K562 (cell line): Measurements from ENCODE around the gene SLC35D2. TPM values are rescaled to one million over a fixed set of nuclear protein-coding genes. Genes with fewer than 3 reads are reported as not detected.
A peak's percentile ranks its signal among the peaks of the same experiment; 100 is the strongest.

Experiments used
- ATAC-seq: fragments of 200-7000 bp; cut with Tn5 transposase; 3 replicates; pipeline ENCODE4 v1.9.1; 2020; ENCODE audit warnings: moderate library complexity
- BruUV-seq: library from RNA; stranded (reverse); fragments of 400-500 nt; replicated peaks from 2 replicates; lab custom pipeline; 2021; lab: Mats Ljungman, UMichigan
- CTCF ChIA-PET: fragments of 300-600 bp; formaldehyde crosslinking; extraction: SDS; loops from one replicate; lab custom pipeline; 2021; ENCODE audit warnings: low intra/inter-chr PET ratio; lab: Yijun Ruan, JAX
- POLR2A ChIA-PET: fragments of 300-600, 350-650 bp; sonication (Branson Sonifier 250); formaldehyde crosslinking; extraction: SDS; loops from one replicate; lab custom pipeline; 2021; ENCODE audit warnings: antibody characterized with exemption, inconsistent platforms; lab: Yijun Ruan, JAX
- DNase-seq, 4 experiments: peaks; one replicate each; pipeline versions ENCODE4 v3.0.0 to v3.0.0-alpha.2; 2011 to 2018; ENCODE audit warnings: low spot score in 3 of 4, mixed read lengths in 3 of 4; ENCODE audit errors: extremely low read depth in 1 of 4
- FAIRE-seq: peaks from 2 replicates; lab custom pipeline; 2011; peaks lifted over from hg19 to GRCh38; lab: Jason Lieb, UNC
- H2AFZ ChIP-seq: 2 replicates; pipeline ENCODE4 v1.6.0; 2011; ENCODE audit warnings: low read depth, low read length, control low read depth, inconsistent platforms
- H3K27ac ChIP-seq: fragments of 200-600 bp; 3 replicates; pipeline ENCODE4 v1.8.0; 2011; ENCODE audit warnings: low read depth, mild to moderate bottlenecking, control low read depth, inconsistent platforms, low read length, moderate library complexity, mixed read lengths; ENCODE audit errors: extremely low read depth
- H3K27me3 ChIP-seq, 2 experiments: fragments of 300-600 bp in 1 of 2; 2 replicates in 1 of 2; 3 replicates in 1 of 2; pipeline versions ENCODE4 v1.6.0 to v1.8.0; 2011; ENCODE audit warnings: inconsistent platforms in 2 of 2, low read length in 2 of 2, mild to moderate bottlenecking in 1 of 2, mixed read lengths in 1 of 2, moderate library complexity in 1 of 2; ENCODE audit not compliant: control insufficient read depth in 2 of 2, insufficient read depth in 2 of 2
- H3K36me3 ChIP-seq: fragments of 300-600 bp; 3 replicates; pipeline ENCODE4 v1.8.0; 2011; ENCODE audit warnings: mild to moderate bottlenecking, low read length, inconsistent platforms; ENCODE audit not compliant: control insufficient read depth, insufficient read depth
- H3K4me1 ChIP-seq, 2 experiments: fragments of 200-600 bp in 1 of 2; replicated peaks in 1 of 2; 2 replicates in 1 of 2; 3 replicates in 1 of 2; pipeline versions ENCODE4 v1.5.1 to v1.8.0; 2011; ENCODE audit warnings: inconsistent platforms in 2 of 2, low read length in 2 of 2, mild to moderate bottlenecking in 1 of 2, mixed read lengths in 1 of 2, moderate library complexity in 1 of 2; ENCODE audit not compliant: control insufficient read depth in 2 of 2, insufficient read depth in 2 of 2
- H3K4me2 ChIP-seq: 2 replicates; pipeline ENCODE4 v1.6.1; 2011; ENCODE audit warnings: low read length, control low read depth, inconsistent platforms, mixed read lengths; ENCODE audit not compliant: insufficient read depth
- H3K4me3 ChIP-seq: fragments of 200-600 bp; sonication (generic), shearing (Covaris generic); 2 replicates; pipeline ENCODE4 v1.5.1; 2016; ENCODE audit warnings: control low read depth, inconsistent platforms
- H3K79me2 ChIP-seq: fragments of 200-600 bp; 3 replicates; pipeline ENCODE4 v1.8.0; 2011; ENCODE audit warnings: low read length, inconsistent platforms; ENCODE audit not compliant: control insufficient read depth, insufficient read depth
- H3K9ac ChIP-seq, 2 experiments: 2 replicates each; pipeline versions ENCODE4 v1.6.0 to v1.6.1; 2011; ENCODE audit warnings: low read depth in 2 of 2, low read length in 2 of 2, control low read depth in 1 of 2, inconsistent platforms in 1 of 2, mild to moderate bottlenecking in 1 of 2, mixed read lengths in 1 of 2; ENCODE audit not compliant: insufficient read depth in 1 of 2
- H3K9me1 ChIP-seq: one replicate; pipeline ENCODE4 v1.6.0; 2011; ENCODE audit warnings: inconsistent platforms, mild to moderate bottlenecking, low read length, moderate library complexity; ENCODE audit not compliant: control insufficient read depth, insufficient read depth
- H3K9me3 ChIP-seq: replicated peaks from 2 replicates; pipeline ENCODE4 v1.5.1; 2011; ENCODE audit warnings: low read depth, low read length, inconsistent platforms; ENCODE audit not compliant: control insufficient read depth, insufficient read depth
- H4K20me1 ChIP-seq: replicated peaks from 2 replicates; pipeline ENCODE4 v1.6.1; 2011; ENCODE audit warnings: low read length, inconsistent platforms, mixed read lengths; ENCODE audit not compliant: control insufficient read depth, insufficient read depth
- ATF4 ChIP-seq: fragments of 450-650 bp; formaldehyde crosslinking; IDR thresholded peaks from 2 replicates; pipeline ENCODE4 v1.4.0; 2022; ENCODE audit warnings: mild to moderate bottlenecking, moderate library complexity
- CCNT2 ChIP-seq: IDR thresholded peaks from 2 replicates; pipeline ENCODE4 v1.6.1; 2011; ENCODE audit warnings: borderline replicate concordance, low read depth, mild to moderate bottlenecking, moderate library complexity, mixed read lengths, low read length; ENCODE audit not compliant: insufficient read length; ENCODE audit errors: extremely low read depth
- DMBX1 ChIP-seq: fragments of 250-450 bp; sonication (Bioruptor Pico); IDR thresholded peaks from 2 replicates; pipeline ENCODE4 v1.8.0; 2022; ENCODE audit warnings: inconsistent platforms, mild to moderate bottlenecking, moderate library complexity, borderline replicate concordance
- EP300 ChIP-seq: IDR thresholded peaks from 2 replicates; pipeline ENCODE4 v1.6.1; 2012; ENCODE audit warnings: low read length, improper control_type of control experiment
- GATAD2B ChIP-seq: fragments of 450-650 bp; IDR thresholded peaks from 2 replicates; pipeline ENCODE4 v1.6.1; 2017; ENCODE audit warnings: mild to moderate bottlenecking, borderline replicate concordance
- KLF1 ChIP-seq: fragments of 450-650 bp; IDR thresholded peaks from 2 replicates; pipeline ENCODE4 v1.6.1; 2016; ENCODE audit warnings: missing genetic modification characterization, missing compliant biosample characterization
- MAFG ChIP-seq: fragments of 450-650 bp; conservative IDR thresholded peaks from 2 replicates; pipeline ENCODE4 v1.6.1; 2016; ENCODE audit warnings: missing genetic modification characterization, missing compliant biosample characterization
- MAFK ChIP-seq: IDR thresholded peaks from 2 replicates; pipeline ENCODE4 v1.6.1; 2011; ENCODE audit warnings: low read length, improper control_type of control experiment
- MXD1 ChIP-seq: fragments of 250-450 bp; sonication (Bioruptor Pico); IDR thresholded peaks from 2 replicates; pipeline ENCODE4 v1.8.0; 2021; ENCODE audit warnings: borderline replicate concordance, mild to moderate bottlenecking, moderate library complexity; ENCODE audit not compliant: poor library complexity, severe bottlenecking
- POLR2B ChIP-seq: fragments of 450-650 bp; IDR thresholded peaks from 2 replicates; pipeline ENCODE4 v1.6.1; 2018; ENCODE audit warnings: low read depth; ENCODE audit not compliant: partially characterized antibody
- SREBF2 ChIP-seq: sonication (generic); formaldehyde crosslinking; IDR thresholded peaks from 2 replicates; pipeline ENCODE4 v1.4.0; 2020; ENCODE audit warnings: mild to moderate bottlenecking, missing genetic modification reagents
- STAG1 ChIP-seq: sonication (generic); formaldehyde crosslinking; IDR thresholded peaks from 2 replicates; pipeline ENCODE4 v1.5.0; 2020; ENCODE audit warnings: missing genetic modification reagents, borderline replicate concordance
- ZNF282 ChIP-seq: sonication (generic); formaldehyde crosslinking; IDR thresholded peaks from 2 replicates; pipeline ENCODE4 v1.8.1; 2023; ENCODE audit warnings: missing genetic modification reagents
- ZNF589 ChIP-seq: fragments of 200-800 bp; sonication (Bioruptor generic); IDR thresholded peaks from 2 replicates; pipeline ENCODE4 v1.6.1; 2016; ENCODE audit warnings: low read depth, missing genetic modification characterization, missing compliant biosample characterization
- WGBS: fragments of 100-300 bp; shearing (Covaris generic); methylation state at CpG from one replicate; pipeline ENCODE4 v1.1.6; 2016; ENCODE audit warnings: low coverage, mixed read lengths; ENCODE audit not compliant: insufficient coverage; ENCODE audit errors: missing lambda C conversion rate; 5-methylcytosine and 5-hydroxymethylcytosine counted together
- in situ Hi-C: fragments of 300-500 bp; cut with MboI; formaldehyde crosslinking; loops from 4 replicates; pipeline ENCODE4 v1.15.0; 2018; ENCODE audit warnings: inconsistent platforms, mixed read lengths
- intact Hi-C: fragments of 100-400 bp; cut with micrococcal nuclease; formaldehyde crosslinking; loops from 2 replicates; pipeline ENCODE4 v1.14.2; 2022
- polyA plus RNA-seq, 8 experiments: library from polyadenylated mRNA; depleted of rRNA in 4 of 8; stranded (reverse) in 5 of 8; unstranded in 3 of 8; fragments of >200 nt; fragmentation: Nextera tagmentation in 2 of 8; fragmentation: Illumina TruSeq in 1 of 8; extraction: Ambion mirVana in 2 of 8; extraction: Trizol in 1 of 8; gene quantifications; 2 replicates each; pipeline versions ENCODE4 v1.2.1 to v1.2.3, GENCODE V29; 2011 to 2014; ENCODE audit warnings: inconsistent platforms in 1 of 8, missing spikeins in 1 of 8
- total RNA-seq, 7 experiments: library from RNA; depleted of rRNA in 6 of 7; stranded (reverse); fragments of >200 nt in 6 of 7; fragmentation: Illumina TruSeq in 2 of 7; extraction: Trizol in 2 of 7; gene quantifications; 2 replicates each; pipeline versions ENCODE4 v1.2.1 to v1.2.3, GENCODE V29; 2011 to 2021; ENCODE audit warnings: low replicate concordance in 1 of 7
- TF ChIP-seq, protein P1 (sequence below): fragments of 450-650 bp; formaldehyde crosslinking; IDR thresholded peaks from 2 replicates; pipeline ENCODE4 v1.4.0; 2020; ENCODE audit warnings: mild to moderate bottlenecking, moderate library complexity
- TF ChIP-seq, protein P2 (sequence below): fragments of 250-450 bp; sonication (Bioruptor Pico); IDR thresholded peaks from 2 replicates; pipeline ENCODE4 v1.5.1; 2021; ENCODE audit warnings: mild to moderate bottlenecking

The SLC35D2 gene
- total and polyA plus RNA-seq, 9 of the 15 experiments (the other 6 are each of a cell fraction or from before 2014, with no cell fraction given): 2.9 to 14.9 (median 11.7) TPM

GRCh38 chr9:96317335-96317980 is 66.1 kb downstream of the SLC35D2 start (continued):
- TF ChIP-seq MXD1 (CRISPR knock-in tag) (no peak), STAG1 (CRISPR knock-in tag) (peak; percentile 35; the same call in 1 of the 2 replicates)

GRCh38 chr9:96309850-96310249 is 73.7 kb downstream of the SLC35D2 start:
- no peak for DNase-seq
- no peak overlapping the region for H2AFZ ChIP-seq
- peaks cover 0 to 5% of the 10 kb centered on the region in 2 experiments; a peak in 1 of 5 replicates for H3K27me3 ChIP-seq
- CTCF ChIA-PET: no interaction called here
- ATAC-seq: no peak
- TF ChIP-seq EP300 (no peak), POLR2B (no peak), ATF4 (CRISPR knock-in tag) (no peak), ZNF282 (no peak), CCNT2 (no peak), SREBF2 (CRISPR knock-in tag) (no peak), MAFG (tag) (no peak), KLF1 (no peak), DMBX1 (no peak), ZNF589 (CRISPR knock-in tag) (no peak), GATAD2B (no peak), MAFK (no peak)
- TF ChIP-seq, protein P1, sequence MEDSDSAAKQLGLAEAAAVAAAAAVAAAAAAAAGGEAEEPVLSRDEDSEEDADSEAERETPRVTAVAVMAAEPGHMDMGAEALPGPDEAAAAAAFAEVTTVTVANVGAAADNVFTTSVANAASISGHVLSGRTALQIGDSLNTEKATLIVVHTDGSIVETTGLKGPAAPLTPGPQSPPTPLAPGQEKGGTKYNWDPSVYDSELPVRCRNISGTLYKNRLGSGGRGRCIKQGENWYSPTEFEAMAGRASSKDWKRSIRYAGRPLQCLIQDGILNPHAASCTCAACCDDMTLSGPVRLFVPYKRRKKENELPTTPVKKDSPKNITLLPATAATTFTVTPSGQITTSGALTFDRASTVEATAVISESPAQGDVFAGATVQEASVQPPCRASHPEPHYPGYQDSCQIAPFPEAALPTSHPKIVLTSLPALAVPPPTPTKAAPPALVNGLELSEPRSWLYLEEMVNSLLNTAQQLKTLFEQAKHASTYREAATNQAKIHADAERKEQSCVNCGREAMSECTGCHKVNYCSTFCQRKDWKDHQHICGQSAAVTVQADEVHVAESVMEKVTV (CRISPR knock-in tag): no peak
- TF ChIP-seq, protein P2, sequence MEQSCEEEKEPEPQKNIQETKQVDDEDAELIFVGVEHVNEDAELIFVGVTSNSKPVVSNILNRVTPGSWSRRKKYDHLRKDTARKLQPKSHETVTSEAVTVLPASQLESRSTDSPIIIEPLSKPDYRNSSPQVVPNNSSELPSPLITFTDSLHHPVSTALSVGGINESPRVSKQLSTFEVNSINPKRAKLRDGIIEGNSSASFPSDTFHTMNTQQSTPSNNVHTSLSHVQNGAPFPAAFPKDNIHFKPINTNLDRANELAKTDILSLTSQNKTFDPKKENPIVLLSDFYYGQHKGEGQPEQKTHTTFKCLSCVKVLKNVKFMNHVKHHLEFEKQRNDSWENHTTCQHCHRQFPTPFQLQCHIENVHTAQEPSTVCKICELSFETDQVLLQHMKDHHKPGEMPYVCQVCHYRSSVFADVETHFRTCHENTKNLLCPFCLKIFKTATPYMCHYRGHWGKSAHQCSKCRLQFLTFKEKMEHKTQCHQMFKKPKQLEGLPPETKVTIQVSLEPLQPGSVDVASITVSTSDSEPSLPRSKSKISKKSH (CRISPR knock-in tag): no peak
- TF ChIP-seq, all 486 proteins: peak for 0
- FAIRE-seq: no peak
- Histone ChIP-seq H3K9me3 (peaks cover 2% of the 10 kb centered on the region), H3K79me2 (no peaks in the 10 kb centered on the region), H3K9ac (no peak overlapping the region), H3K4me3 (no peak overlapping the region), H3K4me1 (no peaks in the 10 kb centered on the region), H3K4me2 (no peak overlapping the region), H3K36me3 (no peaks in the 10 kb centered on the region), H3K27ac (no peak overlapping the region), H4K20me1 (no peaks in the 10 kb centered on the region), H3K9me1 (no peaks in the 10 kb centered on the region)
- WGBS: 7% methylated on average over 7 of the region's 7 CpGs
- no TSS peak for BruUV-seq
- POLR2A ChIA-PET: interaction anchor here (0.6 to 1.9 kb wide), 3 partner anchors 9 to 1126 kb away, joined by 3 to 6 read pairs (median 3); no protein-coding TSS in a partner anchor
- in situ Hi-C loops (loop anchor here (5.0 kb wide), 1 partner anchor 73 kb away; no protein-coding TSS in a partner anchor), intact Hi-C loops (no loop called here)
